ENCODE measurements around the gene OXCT1.
"Not testable (repeated sequence)": the region's sequence is repeated elsewhere in the genome, so short reads cannot be mapped to it uniquely, and the experiment has no call there.

The OXCT1 gene

DNA sequence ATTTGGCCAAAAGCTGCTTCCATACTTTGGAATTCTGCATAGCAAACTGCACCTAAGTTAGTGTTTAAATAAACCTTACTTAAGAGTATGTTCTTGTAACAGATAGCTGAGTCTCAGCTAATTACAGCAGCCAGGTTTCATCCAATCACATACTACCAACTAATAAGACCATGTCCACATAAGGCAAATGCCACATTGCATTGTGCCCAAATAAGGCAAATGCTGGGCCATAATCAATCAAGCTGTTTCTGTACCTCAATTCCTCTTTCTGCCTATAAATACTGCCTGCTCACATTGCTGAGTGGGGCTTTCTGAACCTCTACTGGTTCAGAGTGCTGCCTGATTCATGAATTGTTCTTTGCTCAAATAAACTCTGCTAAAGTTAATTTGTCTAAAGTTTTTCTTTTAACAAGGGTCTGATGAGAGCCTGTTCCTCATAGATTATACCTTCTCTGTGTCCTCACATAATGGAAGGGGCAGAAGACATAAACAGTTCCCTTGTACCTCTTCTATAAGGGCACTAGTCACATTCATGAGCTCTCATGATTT is 4.4 kb upstream of the OXCT1 start:
- DNase-seq (ENCODE audit: low read depth): no peak

DNA sequence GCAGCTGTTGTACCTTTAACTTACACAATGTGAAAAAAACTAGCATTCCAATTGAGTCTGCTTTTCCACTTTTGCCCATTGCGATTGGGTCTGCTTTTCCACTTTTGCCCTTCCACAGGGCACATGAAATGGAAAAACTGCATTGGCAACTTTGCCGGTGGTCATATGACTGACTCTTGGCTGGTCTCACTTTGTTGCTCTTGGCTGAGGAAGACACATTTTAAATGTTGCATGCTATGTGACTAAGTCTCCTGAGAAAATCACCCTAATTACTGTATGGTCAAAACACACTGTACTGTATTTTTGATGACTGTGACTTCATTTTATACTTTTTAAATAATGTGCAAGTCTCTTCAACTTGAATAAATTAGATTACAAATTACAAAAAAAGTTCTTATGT is 1.6 kb upstream of the OXCT1 start:
- no peak for DNase-seq (ENCODE audit: low read depth)

DNA sequence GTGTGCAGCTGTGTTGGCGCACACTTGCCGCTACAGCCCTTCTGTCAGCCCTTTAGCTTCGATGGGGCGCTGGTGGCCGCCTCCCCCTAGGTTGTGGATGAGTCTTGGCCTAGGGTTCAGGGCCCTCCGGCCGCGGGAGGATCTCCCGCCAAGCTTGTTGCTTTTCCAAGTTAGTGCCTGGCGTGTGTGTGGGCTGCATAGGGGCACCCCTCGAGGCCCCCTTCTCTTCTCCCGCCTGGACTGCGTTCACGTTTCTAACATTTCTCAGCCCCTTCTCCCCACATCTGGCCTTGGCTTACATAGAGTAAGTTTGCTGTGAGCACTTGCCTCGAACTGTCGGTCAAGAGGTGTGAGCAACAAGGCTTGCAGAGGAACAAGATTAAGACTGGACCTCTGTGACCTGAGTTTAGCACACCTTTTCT is 413 bp upstream of the OXCT1 start:
- DNase-seq (ENCODE audit: low read depth): no peak

DNA sequence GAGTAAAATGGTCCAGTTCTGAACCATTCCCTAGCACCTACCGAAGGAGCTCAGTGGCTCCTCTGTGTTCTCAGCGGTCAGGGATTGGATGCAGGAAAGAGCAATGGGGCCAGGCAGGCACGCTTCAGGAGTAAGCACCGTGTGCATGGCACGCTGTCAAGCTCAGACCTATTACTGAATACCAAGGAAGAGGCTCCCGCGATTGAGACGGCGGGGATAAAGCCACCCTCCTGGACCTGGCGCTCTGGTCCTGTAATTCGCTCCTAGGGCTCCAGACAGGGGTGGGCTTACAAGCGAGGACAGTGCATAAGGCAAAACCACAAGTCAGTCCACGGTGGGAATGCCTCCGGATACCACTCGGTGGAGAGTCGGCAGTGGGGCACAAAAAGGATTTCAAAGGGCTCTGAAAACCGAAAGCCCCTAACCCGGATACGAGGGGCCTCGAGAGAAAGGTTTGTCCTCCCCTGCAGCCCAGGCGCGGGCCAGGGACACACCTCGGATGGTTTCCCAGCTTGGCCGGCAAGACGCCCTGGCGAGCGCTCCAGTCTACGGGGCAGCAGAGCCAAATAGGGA is 988 bp downstream of the OXCT1 start:
- DNase-seq (ENCODE audit: low read depth): no peak

DNA sequence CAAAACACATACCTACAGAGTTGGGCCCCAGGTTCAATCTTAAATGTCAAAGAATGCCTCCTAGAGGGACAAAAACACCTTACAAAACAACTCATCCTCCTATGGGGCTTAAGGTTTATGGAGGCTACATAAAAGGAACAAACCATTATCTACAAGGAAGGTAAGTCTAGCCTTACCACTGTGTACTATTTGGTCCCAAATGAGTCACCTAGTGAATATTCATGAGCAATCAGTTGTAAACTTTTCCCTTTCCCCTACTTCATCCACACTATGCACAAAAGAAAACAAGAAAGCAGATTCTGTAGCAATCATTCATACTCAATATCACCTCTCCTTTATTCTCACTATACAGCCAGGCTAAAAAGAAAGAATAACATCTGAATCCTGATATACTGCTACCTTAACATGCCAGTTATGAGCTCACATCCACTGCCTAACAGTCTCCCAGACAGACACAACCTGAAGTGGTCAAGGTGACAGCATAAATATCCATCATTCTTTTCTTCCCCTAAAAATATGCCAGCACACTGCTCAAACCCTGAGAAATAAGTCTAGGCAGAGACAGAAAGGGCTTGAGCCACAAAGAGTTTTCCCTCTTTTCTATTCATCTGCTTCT is 6.2 kb downstream of the OXCT1 start:
- no peak for DNase-seq (ENCODE audit: low read depth)

DNA sequence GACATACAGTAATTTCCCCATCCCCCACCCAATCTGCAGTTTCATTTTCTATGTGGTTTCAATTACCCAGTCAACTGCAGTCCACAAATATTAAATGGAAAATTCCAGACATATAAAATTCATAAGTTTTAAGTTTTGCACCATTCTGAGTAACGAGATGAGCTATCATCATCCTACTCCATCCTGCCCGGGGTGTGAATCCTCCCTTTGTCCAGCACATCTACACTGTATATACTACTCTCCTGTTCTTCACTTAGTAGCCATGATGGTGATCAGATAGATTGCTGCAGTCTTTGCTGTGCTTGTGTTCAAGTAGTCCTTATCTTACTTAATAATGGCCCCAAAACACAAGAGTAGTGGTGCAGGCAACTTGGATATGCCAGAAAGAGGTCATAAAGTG is 11.3 kb downstream of the OXCT1 start:
- no peak for DNase-seq (ENCODE audit: low read depth)

DNA sequence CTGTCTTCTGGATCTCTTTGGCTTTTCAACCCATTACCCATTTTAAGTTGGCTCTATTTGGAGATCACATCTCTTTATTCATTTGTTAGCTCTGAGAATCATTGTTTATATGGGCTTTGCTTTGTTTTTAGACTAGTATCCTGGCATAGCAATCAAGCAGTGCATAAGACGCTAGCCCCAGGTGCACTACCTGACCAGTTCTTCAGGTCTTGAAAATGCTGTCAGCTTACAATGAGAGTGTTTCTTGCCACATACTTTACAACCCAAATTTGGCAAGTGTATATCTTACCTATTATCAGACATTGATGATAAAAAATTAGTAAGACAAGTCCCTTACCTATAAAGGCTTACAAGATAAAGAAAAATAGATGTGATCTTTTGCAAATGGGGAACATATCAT is 12.2 kb downstream of the OXCT1 start:
- DNase-seq (ENCODE audit: low read depth): no peak

DNA sequence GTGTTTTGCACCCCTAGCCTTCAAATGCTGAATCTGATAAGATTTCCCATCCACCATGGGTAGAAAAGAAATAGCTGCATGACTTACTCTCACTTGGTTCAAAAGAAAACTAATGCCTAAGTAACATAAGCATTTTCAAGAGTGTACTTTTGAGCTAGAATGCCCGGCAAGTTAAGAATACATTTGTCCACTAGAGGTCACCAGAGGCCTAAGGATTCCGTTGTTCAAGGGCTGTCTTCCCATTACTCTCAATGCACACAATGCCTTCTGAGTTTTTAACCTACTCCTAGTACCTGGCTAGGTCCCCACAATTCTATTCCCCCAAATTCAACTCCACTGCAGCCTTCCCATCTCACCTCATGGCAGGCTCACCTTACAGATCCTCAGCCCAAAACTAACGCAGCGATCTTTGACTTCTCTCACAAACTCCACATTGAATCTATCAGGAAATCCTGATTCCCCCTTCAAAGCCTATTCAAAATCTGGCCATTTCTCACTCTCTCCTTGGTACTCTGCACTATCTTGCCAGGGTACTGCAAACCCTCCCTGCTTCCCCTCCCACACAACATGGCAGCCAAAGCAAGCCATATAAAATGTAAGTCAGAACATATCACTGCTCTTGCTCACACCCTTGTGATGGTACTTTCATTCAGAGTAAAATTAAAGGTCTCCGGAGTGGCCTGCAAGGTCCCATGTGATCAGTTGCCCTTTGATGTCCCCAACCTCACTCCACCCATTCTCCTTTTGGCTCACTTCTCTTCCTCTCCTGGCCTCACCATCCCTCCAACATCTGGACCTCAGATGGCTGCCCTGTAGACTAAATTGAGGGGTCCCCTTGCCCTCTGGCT is 13.4 kb downstream of the OXCT1 start:
- DNase-seq (ENCODE audit: low read depth): no peak

DNA sequence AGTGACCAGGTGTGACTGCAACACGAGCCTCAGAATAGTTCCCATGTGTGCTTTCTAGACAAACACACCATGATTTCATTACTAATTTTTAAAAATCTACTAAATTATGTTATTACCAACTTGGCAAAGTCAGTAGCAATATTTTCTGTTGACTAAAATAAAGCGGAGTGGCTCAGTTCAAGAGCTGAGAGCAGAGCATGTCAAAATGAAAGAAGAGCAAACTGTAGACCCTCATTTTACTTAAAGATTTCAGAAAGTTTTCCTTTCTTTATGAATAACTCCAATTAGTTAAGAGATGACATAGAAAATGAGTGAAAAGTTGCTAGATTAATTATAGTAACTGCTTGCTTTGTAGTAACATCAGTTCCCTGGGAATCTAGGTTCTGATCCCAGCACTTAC is 17.9 kb downstream of the OXCT1 start:
- no peak for DNase-seq (ENCODE audit: low read depth)

DNA sequence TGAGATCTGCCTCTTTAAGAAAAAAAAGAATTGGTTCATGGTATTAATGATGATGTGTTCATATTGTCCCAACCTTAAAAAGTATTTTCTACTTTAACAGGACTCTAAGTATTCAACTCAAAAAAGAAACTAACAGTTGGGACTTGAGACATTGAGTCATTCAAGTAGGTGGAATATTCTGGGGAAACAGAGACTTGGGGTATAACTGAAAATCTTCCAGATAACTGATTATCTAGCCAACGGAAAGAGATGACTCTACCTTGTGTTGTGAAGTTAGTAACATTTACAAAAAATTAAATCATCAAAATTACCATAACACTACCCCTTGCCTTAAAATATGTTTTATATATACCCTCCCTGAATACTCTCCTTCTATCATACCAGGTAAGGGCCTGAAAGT is 19.1 kb downstream of the OXCT1 start:
- no peak for DNase-seq (ENCODE audit: low read depth)

DNA sequence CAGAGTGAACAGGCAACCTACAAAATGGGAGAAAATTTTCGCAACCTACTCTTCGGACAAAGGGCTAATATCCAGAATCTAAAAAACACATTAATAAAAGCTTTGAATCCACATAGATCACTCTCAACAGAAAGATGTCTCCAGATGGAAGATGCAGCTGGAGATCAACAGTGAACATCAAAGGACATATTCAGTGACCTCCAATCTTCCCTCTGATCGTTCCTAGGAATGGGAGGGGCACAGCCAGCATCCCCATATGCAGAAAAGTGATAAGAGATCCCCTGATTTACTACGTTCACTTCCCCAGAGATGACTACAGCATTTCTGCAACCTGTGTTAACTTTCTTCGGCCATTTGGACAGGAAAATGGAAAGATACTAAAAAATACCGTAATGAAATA is 21.2 kb downstream of the OXCT1 start:
- DNase-seq (ENCODE audit: low read depth): no peak

DNA sequence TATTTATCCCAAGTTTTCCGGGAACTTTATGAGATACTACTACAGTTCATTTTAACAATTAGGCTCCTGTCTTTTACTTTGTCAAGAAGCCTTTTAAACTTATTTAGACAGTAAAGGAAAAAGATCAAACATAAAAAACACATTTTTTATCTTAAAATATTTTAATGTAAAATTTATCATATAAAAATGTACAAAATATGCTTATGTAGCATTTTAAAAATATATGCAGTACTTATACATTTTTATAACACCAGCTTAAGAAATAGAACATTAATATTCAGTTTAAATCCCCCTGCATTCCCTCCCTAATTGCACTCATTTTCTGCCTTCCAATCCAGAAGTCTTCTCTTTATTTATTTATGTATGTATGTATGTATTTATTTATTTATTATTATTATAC is 24.5 kb downstream of the OXCT1 start:
- DNase-seq (ENCODE audit: low read depth): not testable (repeated sequence)

DNA sequence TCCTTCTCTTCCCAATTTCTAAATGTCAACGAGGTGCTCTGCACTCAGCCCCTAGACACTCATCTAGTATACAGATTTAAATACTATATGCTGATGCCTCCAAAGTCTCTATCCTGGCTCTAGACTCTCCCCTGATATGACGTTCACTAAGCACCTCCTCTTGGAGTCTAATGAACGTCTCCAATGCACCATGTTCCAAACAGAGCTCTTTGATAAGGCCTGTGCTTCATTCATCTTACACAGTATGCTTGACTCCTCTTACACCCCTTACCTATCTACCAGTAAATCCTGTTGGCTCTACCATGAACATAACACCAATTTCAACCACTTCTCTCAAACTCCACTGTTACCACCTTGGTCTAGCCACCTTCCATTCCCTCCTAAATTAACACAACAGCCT is 25.7 kb downstream of the OXCT1 start:
- no peak for DNase-seq (ENCODE audit: low read depth)

DNA sequence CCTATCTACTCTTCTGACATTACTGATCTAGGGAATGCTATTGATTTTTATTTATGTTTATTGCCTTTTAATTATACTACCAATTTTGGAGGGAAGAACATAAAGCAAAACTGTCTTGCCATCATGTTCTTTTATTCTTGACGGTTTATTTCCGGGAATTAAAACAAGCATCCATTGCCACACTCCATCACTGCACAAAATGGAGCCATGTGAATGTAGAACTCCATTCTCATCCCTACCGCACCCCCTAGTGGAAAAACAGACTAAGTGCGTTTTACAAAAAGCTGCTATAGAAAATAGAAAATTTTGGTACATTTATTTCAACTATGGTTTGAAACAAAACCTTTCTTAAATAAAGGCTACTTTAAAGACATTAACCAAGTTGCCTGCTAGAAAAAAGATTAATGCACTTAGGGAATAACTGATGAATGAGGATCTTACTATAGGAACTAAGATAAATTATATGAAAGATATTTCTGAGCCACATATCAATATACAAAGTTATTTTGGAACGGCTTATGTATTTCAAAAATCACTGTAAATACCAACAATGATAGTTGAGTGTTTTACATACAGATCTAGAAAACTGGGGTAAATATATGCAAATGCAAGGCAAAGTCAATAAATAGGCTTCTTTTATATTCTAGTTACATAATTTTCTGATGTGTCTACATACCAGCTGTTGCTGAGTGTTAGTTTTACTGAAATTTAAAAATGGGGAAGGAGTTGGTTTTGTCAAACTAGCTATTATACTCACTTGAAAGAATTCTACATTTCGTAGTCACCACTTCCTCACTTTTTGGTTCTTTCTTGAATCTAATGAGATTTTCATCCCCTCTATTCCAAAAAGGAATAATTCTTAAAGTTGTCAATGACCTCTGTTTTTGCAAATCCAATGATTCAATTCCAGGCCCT is 26.5 kb downstream of the OXCT1 start:
- peak; percentile 25 for DNase-seq (ENCODE audit: low read depth)

DNA sequence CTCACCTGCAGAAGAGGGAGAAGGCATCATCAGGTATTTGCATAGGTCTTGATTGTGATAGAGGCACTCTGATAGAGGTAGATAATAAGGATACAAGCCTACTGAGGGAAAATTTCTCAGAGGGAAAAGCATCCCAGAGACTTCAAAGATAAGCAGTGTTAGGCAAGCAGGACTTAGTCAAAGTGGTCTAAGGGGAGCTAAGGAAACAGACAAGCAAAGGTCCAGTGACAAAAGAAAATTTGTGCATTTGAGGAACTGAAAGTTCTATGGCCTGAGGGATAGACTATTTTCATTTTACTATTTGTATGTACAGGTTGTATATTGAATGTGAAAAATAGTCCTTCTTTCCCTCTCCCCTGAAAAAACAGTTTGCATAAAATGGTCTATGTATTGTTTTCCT is 27.4 kb downstream of the OXCT1 start:
- no peak for DNase-seq (ENCODE audit: low read depth)

DNA sequence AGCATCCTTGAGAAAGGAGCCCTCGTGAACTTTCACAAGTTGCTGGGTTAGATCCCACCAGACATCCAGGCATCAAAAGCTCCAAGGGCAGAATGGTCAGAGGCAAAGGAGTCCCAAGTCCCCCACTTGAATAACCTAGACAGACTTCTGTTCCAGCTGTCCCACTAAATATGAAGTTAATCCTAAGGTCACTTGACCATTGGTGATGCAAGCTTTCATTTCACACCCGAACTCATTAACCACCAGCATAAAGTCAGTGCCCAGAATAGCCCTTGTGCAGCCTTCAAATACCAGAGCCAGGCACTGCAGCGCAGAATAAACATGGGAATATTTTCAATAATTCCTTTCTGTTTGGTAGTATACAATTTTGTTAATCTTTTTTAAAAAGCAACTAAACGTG is 28.9 kb downstream of the OXCT1 start:
- no peak for DNase-seq (ENCODE audit: low read depth)

DNA sequence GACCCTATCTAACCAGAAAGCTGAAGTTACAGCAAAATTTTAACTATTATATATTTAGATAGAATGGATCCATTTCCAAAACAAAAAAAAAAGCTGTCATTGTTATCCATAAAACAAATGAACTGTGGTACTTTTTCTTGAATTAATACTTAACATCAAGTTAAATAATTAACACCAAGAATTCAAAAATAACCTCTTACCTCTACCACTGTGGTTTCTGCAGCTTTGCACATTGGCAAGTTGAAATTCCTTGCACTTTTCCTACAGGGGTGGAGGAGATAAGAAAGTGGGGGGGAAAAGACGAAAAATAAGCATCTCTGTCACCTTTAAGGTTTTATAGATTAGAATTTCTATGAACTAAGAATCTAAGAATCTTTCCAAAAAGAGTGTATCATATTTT is 30.0 kb downstream of the OXCT1 start:
- DNase-seq (ENCODE audit: low read depth): no peak

DNA sequence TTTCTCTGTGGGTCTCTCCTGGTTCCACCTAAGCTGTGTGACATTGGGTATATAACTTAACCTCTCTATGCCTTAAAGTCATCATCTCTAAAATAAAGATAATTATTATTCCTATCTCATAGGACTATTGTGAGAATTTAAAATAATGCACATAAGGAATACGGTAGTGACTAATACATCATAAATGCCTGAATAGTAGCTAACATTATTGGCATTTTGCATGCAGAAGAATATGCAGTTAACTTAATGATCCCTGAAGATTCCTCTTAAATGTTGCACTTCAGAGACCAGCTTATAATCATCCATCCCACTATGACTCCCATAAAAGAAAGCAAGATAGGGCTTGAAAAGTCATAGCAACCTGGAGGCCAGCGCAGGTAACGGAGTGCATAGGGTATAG is 32.4 kb downstream of the OXCT1 start:
- DNase-seq (ENCODE audit: low read depth): no peak

DNA sequence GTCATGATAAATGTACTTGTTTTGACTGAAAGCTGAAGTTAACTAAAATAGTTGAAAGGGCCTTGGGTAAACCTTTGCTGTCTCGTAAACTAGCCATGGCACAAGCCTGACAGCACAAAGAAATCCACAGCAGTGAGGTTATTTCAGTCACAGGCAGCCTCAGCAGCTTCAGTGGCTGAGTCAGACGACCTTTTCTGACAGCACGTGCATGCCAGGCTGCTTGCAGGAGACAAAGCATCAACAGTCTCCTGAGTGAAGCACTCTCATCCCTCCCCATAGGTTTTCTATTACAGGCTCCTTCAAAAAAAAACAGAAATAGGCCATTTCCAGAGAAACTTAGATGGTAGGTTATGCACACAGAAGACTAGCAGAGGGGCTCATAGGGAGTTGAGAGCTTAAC is 34.6 kb downstream of the OXCT1 start:
- peak; percentile 75 for DNase-seq (ENCODE audit: low read depth)

DNA sequence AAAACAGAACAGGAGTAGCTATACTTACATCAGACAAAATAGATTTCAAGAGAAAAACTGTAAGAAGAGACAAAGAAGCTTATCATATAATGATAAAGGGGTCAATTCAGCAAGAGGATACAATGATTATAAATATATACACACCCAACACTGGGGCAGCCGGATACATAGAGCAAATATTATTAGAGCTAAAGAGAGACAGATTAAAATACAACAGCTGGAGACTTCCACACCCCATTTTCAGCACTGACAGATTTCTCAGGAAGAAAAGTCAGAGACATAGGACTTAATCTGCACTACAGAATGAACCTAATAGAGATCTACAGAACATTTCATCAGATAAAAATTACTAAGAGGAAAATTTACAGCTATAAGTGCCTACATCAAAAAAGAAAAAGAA is 35.7 kb downstream of the OXCT1 start:
- no peak for DNase-seq (ENCODE audit: low read depth)

DNA sequence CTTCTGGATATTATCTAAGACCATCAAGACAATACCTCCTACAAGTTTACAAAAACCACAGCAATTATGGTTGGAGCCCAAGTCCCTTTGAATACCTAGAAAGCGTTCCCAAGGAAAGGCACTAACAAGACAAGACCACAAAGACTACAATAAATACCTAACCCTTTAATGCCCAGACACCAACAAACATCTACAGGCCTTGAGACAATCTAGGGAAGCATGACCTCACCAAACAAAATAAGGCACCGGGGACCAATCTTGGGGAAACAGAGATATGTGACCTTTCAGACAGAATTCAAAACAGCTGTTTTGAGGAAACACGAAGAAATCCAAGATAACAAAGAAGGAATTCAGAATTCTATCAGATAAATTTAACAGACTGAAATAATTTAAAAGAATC is 37.8 kb downstream of the OXCT1 start:
- DNase-seq (ENCODE audit: low read depth): no peak

DNA sequence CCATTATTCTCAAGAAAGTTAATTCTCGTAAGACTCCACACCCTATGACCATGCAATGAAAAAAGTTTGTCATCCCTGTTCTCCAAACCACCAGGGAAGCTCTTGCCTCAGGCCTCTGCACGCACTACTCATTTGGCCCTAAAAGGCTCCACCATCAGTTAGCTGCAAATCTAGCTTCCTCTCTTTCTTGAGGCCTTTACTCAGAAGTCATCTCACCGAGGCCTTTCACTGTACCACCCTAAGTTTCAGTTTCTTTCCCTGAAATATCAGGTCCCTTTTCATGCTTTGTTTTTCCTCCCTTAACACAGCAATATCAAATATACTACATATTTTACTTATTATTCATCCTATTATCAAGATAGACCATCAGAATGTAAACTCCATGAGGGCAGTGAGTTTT is 39.1 kb downstream of the OXCT1 start:
- DNase-seq (ENCODE audit: low read depth): no peak
